Lung (tissue), 4 donors: Measurements from ENCODE around the gene OR1D2. TPM values are rescaled to one million over a fixed set of nuclear protein-coding genes. Genes with fewer than 3 reads are reported as not detected.

Source experiments
- polyA plus RNA-seq, 2 donors: library from polyadenylated mRNA; stranded (reverse); fragments of 200-250 nt; gene quantifications; one replicate each; pipeline ENCODE4 v1.2.1, GENCODE V29; 2013
- total RNA-seq, 2 donors: library from RNA; depleted of rRNA in 1 of 2; stranded (reverse); fragments of >200 nt in 1 of 2; gene quantifications; one replicate each; pipeline ENCODE4 v1.2.1, GENCODE V29; 2014 to 2021
- donor health status: Bipolar disorder and iron deficiency.
- donor health status: healthy.
- donor health status: DM: yes; HTN: yes; CAD: no.

The OR1D2 gene
- total and polyA plus RNA-seq, 4 donors, result not detected

Other genes with a start within 250 kb of the OR1D2 start
- gene OR1D5, start 40.8 kb downstream of the OR1D2 start, total RNA-seq, result not detected
- gene OR1D5, start 40.8 kb downstream of the OR1D2 start, polyA plus RNA-seq, result not detected
- gene OR1G1, start 23.1 kb upstream of the OR1D2 start, total RNA-seq, result not detected
- gene OR1G1, start 23.1 kb upstream of the OR1D2 start, polyA plus RNA-seq, result not detected
- not detected for gene OR1A2, start 93.1 kb upstream of the OR1D2 start, total RNA-seq
- not detected for gene OR1A2, start 93.1 kb upstream of the OR1D2 start, polyA plus RNA-seq
- gene OR1A1, start 103.2 kb upstream of the OR1D2 start, total RNA-seq, result not detected
- gene OR1A1, start 103.2 kb upstream of the OR1D2 start, polyA plus RNA-seq, result not detected
- gene OR3A1, start 193.9 kb upstream of the OR1D2 start, total RNA-seq, result not detected
- not detected for gene OR3A1, start 193.9 kb upstream of the OR1D2 start, polyA plus RNA-seq